ENCODE measurements around the gene BEND3.
"Not testable (repeated sequence)": the region's sequence is repeated elsewhere in the genome, so short reads cannot be mapped to it uniquely, and the experiment has no call there.

BEND3 gene

GRCh38 chr6:107129370-107129925, 14.1 kb upstream of the BEND3 start:
- Mint-ChIP-seq H3K27me3 (ENCODE audit: low read depth) (peaks cover 3% of the 10 kb centered on the region), H3K4me1 (ENCODE audit: low read depth) (peaks cover 3% of the 10 kb centered on the region), H3K36me3 (ENCODE audit: low read depth) (no peaks in the 10 kb centered on the region), H3K4me3 (no peak overlapping the region), H3K9me3 (no peaks in the 10 kb centered on the region), H3K27ac (no peak overlapping the region)
- no peak for DNase-seq (ENCODE audit: low spot score)

GRCh38 chr6:107128577-107128976, 13.3 kb upstream of the BEND3 start:
- no peak for DNase-seq (ENCODE audit: low spot score)
- Mint-ChIP-seq H3K4me1 (ENCODE audit: low read depth) (peaks cover 3% of the 10 kb centered on the region), H3K9me3 (no peaks in the 10 kb centered on the region), H3K27ac (no peak overlapping the region), H3K36me3 (ENCODE audit: low read depth) (no peaks in the 10 kb centered on the region), H3K27me3 (ENCODE audit: low read depth) (peaks cover 3% of the 10 kb centered on the region), H3K4me3 (no peak overlapping the region)

- H3K27ac Mint-ChIP-seq: no peak overlapping the region
- peaks cover 3% of the 10 kb centered on the region for H3K27me3 Mint-ChIP-seq (ENCODE audit: low read depth)
- no peaks in the 10 kb centered on the region for H3K36me3 Mint-ChIP-seq (ENCODE audit: low read depth)
- no peaks in the 10 kb centered on the region for H3K9me3 Mint-ChIP-seq
- no peak overlapping the region for H3K4me3 Mint-ChIP-seq
- peaks cover 3% of the 10 kb centered on the region for H3K4me1 Mint-ChIP-seq (ENCODE audit: low read depth)
- DNase-seq (ENCODE audit: low spot score): no peak
These were observed 12.9 kb upstream of the BEND3 start for GRCh38 chr6:107128175-107128574.

GRCh38 chr6:107125771-107126170, 10.5 kb upstream of the BEND3 start:
- Mint-ChIP-seq H3K4me1 (ENCODE audit: low read depth) (peaks cover 3% of the 10 kb centered on the region), H3K9me3 (no peaks in the 10 kb centered on the region), H3K27ac (no peak overlapping the region), H3K27me3 (ENCODE audit: low read depth) (peaks cover 3% of the 10 kb centered on the region), H3K36me3 (ENCODE audit: low read depth) (no peaks in the 10 kb centered on the region), H3K4me3 (no peak overlapping the region)
- DNase-seq (ENCODE audit: low spot score): no peak

GRCh38 chr6:107124934-107125348, 9.6 kb upstream of the BEND3 start:
- H3K4me3 Mint-ChIP-seq: no peak overlapping the region
- H3K27me3 Mint-ChIP-seq (ENCODE audit: low read depth): peaks cover 3% of the 10 kb centered on the region
- H3K4me1 Mint-ChIP-seq (ENCODE audit: low read depth): peaks cover 3% of the 10 kb centered on the region
- no peaks in the 10 kb centered on the region for H3K9me3 Mint-ChIP-seq
- H3K36me3 Mint-ChIP-seq (ENCODE audit: low read depth): no peaks in the 10 kb centered on the region
- H3K27ac Mint-ChIP-seq: no peak overlapping the region
- no peak for DNase-seq (ENCODE audit: low spot score)

GRCh38 chr6:107123501-107123900, 8.2 kb upstream of the BEND3 start:
- Mint-ChIP-seq H3K27ac (no peak overlapping the region), H3K36me3 (ENCODE audit: low read depth) (no peaks in the 10 kb centered on the region), H3K9me3 (no peaks in the 10 kb centered on the region), H3K4me1 (ENCODE audit: low read depth) (no peaks in the 10 kb centered on the region), H3K27me3 (ENCODE audit: low read depth) (no peaks in the 10 kb centered on the region), H3K4me3 (no peak overlapping the region)
- no peak for DNase-seq (ENCODE audit: low spot score)

DNA sequence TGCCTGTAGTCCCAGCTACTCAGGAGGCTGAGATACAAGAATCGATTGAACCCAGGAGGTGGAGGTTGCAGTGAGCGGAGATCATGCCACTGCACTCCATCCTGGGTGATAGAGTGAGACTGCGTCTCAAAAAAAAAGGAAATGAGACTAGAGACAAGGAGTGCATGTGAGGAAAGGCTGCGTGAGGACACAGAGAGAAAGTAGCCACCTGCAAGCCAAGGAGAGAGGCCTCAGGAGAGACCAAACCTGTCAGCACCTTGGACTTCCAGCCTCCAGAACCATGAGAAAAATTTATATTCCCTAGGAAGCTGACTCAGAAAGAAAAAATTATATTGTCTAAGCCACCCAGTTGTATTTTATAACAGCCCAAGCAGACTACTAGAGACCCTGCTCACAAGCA, 7.4 kb upstream of the BEND3 start:
- Mint-ChIP-seq H3K4me3 (no peak overlapping the region), H3K4me1 (ENCODE audit: low read depth) (no peaks in the 10 kb centered on the region), H3K36me3 (ENCODE audit: low read depth) (no peaks in the 10 kb centered on the region), H3K9me3 (no peaks in the 10 kb centered on the region), H3K27ac (no peak overlapping the region), H3K27me3 (ENCODE audit: low read depth) (no peaks in the 10 kb centered on the region)
- DNase-seq (ENCODE audit: low spot score): no peak

DNA sequence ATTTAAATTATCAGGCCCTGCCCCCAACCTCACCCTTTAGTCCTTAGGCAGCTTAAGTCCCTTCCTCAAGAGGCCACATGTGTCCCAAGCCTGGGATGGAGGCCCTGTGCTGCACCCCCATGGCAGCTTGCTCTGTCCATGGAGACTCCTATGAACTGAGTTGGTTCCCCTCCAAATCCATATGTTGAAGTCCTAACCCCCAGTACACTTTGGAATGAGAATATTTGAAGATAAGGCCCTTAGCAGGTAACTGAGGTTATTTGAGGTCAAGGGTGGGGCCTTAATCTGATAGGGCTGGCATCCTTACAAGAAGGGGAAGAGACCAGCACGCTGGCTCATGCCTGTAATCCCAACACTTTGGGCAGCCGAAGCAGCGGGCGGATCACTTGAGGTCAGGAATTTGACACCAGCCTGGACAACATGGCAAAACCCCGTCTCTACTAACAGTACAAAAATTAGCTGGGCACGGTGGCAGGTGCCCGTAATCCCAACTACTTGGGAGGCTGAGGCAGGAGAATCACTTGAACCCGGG, 6.7 kb upstream of the BEND3 start:
- Mint-ChIP-seq H3K4me1 (ENCODE audit: low read depth) (no peaks in the 10 kb centered on the region), H3K9me3 (no peaks in the 10 kb centered on the region), H3K36me3 (ENCODE audit: low read depth) (no peaks in the 10 kb centered on the region), H3K4me3 (no peak overlapping the region), H3K27ac (no peak overlapping the region), H3K27me3 (ENCODE audit: low read depth) (peaks cover under 1% of the 10 kb centered on the region)
- no peak for DNase-seq (ENCODE audit: low spot score)

GRCh38 chr6:107121266-107121665, 6.0 kb upstream of the BEND3 start:
- H3K4me1 Mint-ChIP-seq (ENCODE audit: low read depth): peaks cover 6% of the 10 kb centered on the region
- H3K27me3 Mint-ChIP-seq (ENCODE audit: low read depth): peaks cover 8% of the 10 kb centered on the region
- no peak for DNase-seq (ENCODE audit: low spot score)
- no peak overlapping the region for H3K4me3 Mint-ChIP-seq
- H3K9me3 Mint-ChIP-seq: no peaks in the 10 kb centered on the region
- H3K27ac Mint-ChIP-seq: no peak overlapping the region
- no peaks in the 10 kb centered on the region for H3K36me3 Mint-ChIP-seq (ENCODE audit: low read depth)

GRCh38 chr6:107120404-107120803, 5.1 kb upstream of the BEND3 start:
- peaks cover 13% of the 10 kb centered on the region for H3K27me3 Mint-ChIP-seq (ENCODE audit: low read depth)
- DNase-seq (ENCODE audit: low spot score): no peak
- no peaks in the 10 kb centered on the region for H3K36me3 Mint-ChIP-seq (ENCODE audit: low read depth)
- H3K4me1 Mint-ChIP-seq (ENCODE audit: low read depth): peaks cover 10% of the 10 kb centered on the region
- H3K9me3 Mint-ChIP-seq: no peaks in the 10 kb centered on the region
- H3K27ac Mint-ChIP-seq: no peak overlapping the region
- no peak overlapping the region for H3K4me3 Mint-ChIP-seq

- Mint-ChIP-seq H3K9me3 (no peaks in the 10 kb centered on the region), H3K4me1 (ENCODE audit: low read depth) (peaks cover 10% of the 10 kb centered on the region), H3K36me3 (ENCODE audit: low read depth) (no peaks in the 10 kb centered on the region), H3K27ac (no peak overlapping the region), H3K4me3 (no peak overlapping the region), H3K27me3 (ENCODE audit: low read depth) (peaks cover 13% of the 10 kb centered on the region)
- no peak for DNase-seq (ENCODE audit: low spot score)
These were observed 3.7 kb upstream of the BEND3 start for GRCh38 chr6:107118976-107119375.

- H3K4me3 Mint-ChIP-seq; DNase-seq (ENCODE audit: low spot score); H3K9me3 Mint-ChIP-seq; H3K36me3 Mint-ChIP-seq (ENCODE audit: low read depth); H3K27ac Mint-ChIP-seq: not testable (repeated sequence)
- H3K4me1 Mint-ChIP-seq (ENCODE audit: low read depth): peaks cover 11% of the 10 kb centered on the region
- peaks cover 13% of the 10 kb centered on the region for H3K27me3 Mint-ChIP-seq (ENCODE audit: low read depth)
These were observed 3.2 kb upstream of the BEND3 start for GRCh38 chr6:107118540-107118939.

DNA sequence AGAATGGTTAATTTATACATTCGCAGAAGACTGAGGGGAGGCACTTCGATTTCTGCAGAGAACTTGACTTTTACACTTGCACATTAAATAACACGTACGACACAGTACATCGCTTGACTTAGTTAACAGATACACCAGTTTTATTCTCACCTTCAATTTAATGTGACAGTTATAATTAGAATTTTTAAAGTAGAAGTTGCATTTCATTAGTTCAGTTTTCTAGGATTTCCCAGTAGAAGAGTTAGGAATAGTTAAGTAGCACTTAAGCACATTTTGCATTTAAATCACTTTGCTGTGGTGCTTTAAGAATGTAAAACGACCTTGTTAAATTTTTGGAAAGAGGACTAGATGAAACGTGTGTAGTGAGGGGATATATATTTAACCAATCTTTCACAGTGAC, 1.6 kb upstream of the BEND3 start:
- no peak for DNase-seq (ENCODE audit: low spot score)
- Mint-ChIP-seq H3K27me3 (ENCODE audit: low read depth) (peaks cover 13% of the 10 kb centered on the region), H3K9me3 (no peaks in the 10 kb centered on the region), H3K27ac (no peak overlapping the region), H3K36me3 (ENCODE audit: low read depth) (no peaks in the 10 kb centered on the region), H3K4me1 (ENCODE audit: low read depth) (peaks cover 12% of the 10 kb centered on the region), H3K4me3 (peak overlapping the region; percentile 82)

DNA sequence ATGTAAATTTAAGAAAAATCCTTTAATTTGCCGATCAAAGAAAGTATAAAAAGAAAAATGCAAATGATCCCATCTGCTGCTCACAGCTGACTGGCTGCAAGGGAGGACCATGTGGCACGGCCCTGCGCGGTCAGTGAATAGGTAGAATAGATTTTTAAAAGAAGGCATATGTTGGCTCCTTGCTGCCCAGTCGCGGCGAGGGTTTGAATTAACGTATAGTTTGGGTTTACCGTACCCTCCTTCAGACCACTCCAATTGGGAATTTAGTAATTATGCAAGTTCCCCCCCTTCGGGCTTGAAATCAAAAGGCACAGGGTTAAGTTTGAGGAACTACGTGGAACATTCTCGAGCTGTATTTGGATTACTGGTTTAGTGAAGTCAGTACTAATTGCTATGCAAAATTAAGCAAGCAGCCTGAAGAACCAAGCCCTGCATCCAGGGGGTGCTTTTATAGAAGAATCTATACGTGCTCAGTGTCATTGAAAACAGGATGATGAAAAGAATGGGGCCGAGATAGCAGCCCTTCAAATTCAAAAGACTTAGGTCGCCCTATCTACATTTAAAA, 1.1 kb upstream of the BEND3 start:
- no peaks in the 10 kb centered on the region for H3K36me3 Mint-ChIP-seq (ENCODE audit: low read depth)
- H3K27me3 Mint-ChIP-seq (ENCODE audit: low read depth): peaks cover 13% of the 10 kb centered on the region
- peak overlapping the region; percentile 82 for H3K4me3 Mint-ChIP-seq
- no peaks in the 10 kb centered on the region for H3K9me3 Mint-ChIP-seq
- H3K4me1 Mint-ChIP-seq (ENCODE audit: low read depth): peaks cover 12% of the 10 kb centered on the region
- DNase-seq (ENCODE audit: low spot score): no peak
- peak overlapping the region; percentile 75 for H3K27ac Mint-ChIP-seq
